KMS-11 (cell line): Measurements from ENCODE around the gene SPATA21.
A peak's percentile ranks its signal among the peaks of the same experiment; 100 is the strongest.

Experiments used
- H2AFZ ChIP-seq: fragments of 200-600 bp; sonication (generic); 2 replicates; pipeline ENCODE4 v1.6.1; 2016; ENCODE audit warnings: antibody characterized with exemption, mixed run types, low read depth
- H3K27ac ChIP-seq: fragments of 200-600 bp; sonication (generic); 2 replicates; pipeline ENCODE4 v1.6.1; 2016; ENCODE audit warnings: mild to moderate bottlenecking, mixed run types
- H3K27me3 ChIP-seq: fragments of 200-600 bp; sonication (generic); 2 replicates; pipeline ENCODE4 v1.6.1; 2017; ENCODE audit warnings: mild to moderate bottlenecking, low read depth, mixed run types, moderate library complexity; ENCODE audit not compliant: insufficient read depth
- H3K36me3 ChIP-seq: fragments of 200-600 bp; sonication (generic); 2 replicates; pipeline ENCODE4 v1.6.1; 2017; ENCODE audit warnings: mild to moderate bottlenecking, mixed run types; ENCODE audit not compliant: insufficient read depth
- H3K4me1 ChIP-seq: fragments of 200-600 bp; sonication (generic); 2 replicates; pipeline ENCODE4 v1.6.1; 2016; ENCODE audit warnings: mild to moderate bottlenecking, low read depth, mixed run types; ENCODE audit not compliant: poor library complexity, severe bottlenecking
- H3K4me2 ChIP-seq: fragments of 200-600 bp; sonication (generic); 2 replicates; pipeline ENCODE4 v1.7.0; 2016; ENCODE audit warnings: mild to moderate bottlenecking, mixed run types
- H3K4me3 ChIP-seq: fragments of 200-600 bp; sonication (generic); IDR thresholded peaks from 2 replicates; pipeline ENCODE4 v1.6.1; 2017; ENCODE audit warnings: low read depth, low read length, mixed read lengths; ENCODE audit not compliant: insufficient read depth
- H3K79me2 ChIP-seq: fragments of 200-600 bp; sonication (generic); 2 replicates; pipeline ENCODE4 v1.6.1; 2016; ENCODE audit warnings: low read depth, mixed run types; ENCODE audit not compliant: insufficient read depth
- H3K9ac ChIP-seq: fragments of 200-600 bp; sonication (generic); 2 replicates; pipeline ENCODE4 v1.6.1; 2016; ENCODE audit warnings: mild to moderate bottlenecking, mixed run types
- H4K20me1 ChIP-seq: fragments of 200-600 bp; sonication (generic); 2 replicates; pipeline ENCODE4 v1.6.1; 2016; ENCODE audit warnings: mild to moderate bottlenecking, mixed run types; ENCODE audit not compliant: insufficient read depth
- CTCF ChIP-seq: fragments of 200-600 bp; sonication (generic); conservative IDR thresholded peaks from 2 replicates; pipeline ENCODE4 v1.6.1; 2017; ENCODE audit warnings: low read depth, mild to moderate bottlenecking, antibody characterized with exemption, low read length, moderate library complexity, mixed read lengths

The SPATA21 gene

GRCh38 chr1:16387201-16388188 is 49.7 kb downstream of the SPATA21 start:
- Histone ChIP-seq H3K27ac (no peak overlapping the region), H3K4me2 (0 out of 2 replicates have a peak overlapping the region, but pooled peaks have one; percentile 0), H4K20me1 (peaks cover 24% of the 10 kb centered on the region)

DNA sequence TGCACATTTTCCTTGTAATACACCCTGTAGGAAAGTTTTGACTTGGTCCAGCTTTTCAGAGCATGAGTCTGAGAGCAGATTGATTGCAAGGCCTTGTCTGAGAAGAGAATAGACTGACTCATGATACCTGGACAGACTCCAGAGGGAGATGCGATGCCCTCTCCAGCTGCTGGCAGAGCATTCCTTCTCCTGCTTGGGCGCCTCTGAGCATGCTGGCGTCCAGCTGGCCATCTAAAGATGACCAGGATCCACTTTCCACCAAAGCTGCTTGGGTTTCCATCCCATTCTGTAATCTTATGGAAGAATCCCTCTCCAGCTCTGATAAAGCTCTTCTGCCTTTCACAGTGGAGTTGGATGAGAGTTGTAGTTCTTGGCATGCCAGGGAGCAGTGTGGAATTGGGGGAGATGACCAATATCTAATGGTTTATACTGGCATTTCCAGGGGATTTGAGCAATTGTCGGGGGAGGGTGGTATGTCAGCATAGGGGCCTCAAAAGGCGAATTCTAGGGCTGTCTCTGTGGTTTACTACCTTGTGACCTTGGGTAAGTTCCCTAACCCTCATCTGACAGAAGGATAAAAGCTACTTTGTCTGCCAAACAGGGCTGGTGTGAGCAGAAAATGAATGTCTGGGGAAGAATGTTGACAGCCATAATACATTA is 50.6 kb downstream of the SPATA21 start:
- no peak overlapping the region for H3K9ac ChIP-seq
- H3K27me3 ChIP-seq = no peaks in the 10 kb centered on the region
- H3K36me3 ChIP-seq = no peaks in the 10 kb centered on the region
- H3K4me2 ChIP-seq = peak overlapping the region; percentile 0; the same call in 1 of the 2 replicates
- no peak overlapping the region for H3K4me3 ChIP-seq
- peaks cover 22% of the 10 kb centered on the region for H4K20me1 ChIP-seq
- no peak overlapping the region for H2AFZ ChIP-seq
- H3K4me1 ChIP-seq = peaks cover 40% of the 10 kb centered on the region
- TF ChIP-seq CTCF = no peak
- peaks cover 95% of the 10 kb centered on the region for H3K79me2 ChIP-seq
- no peak overlapping the region for H3K27ac ChIP-seq

More at GRCh38 chr1:16387201-16388188, 49.7 kb downstream of the SPATA21 start:
- Histone ChIP-seq H2AFZ (no peak overlapping the region), H3K4me1 (peaks cover 42% of the 10 kb centered on the region), H3K9ac (no peak overlapping the region), H3K4me3 (no peak overlapping the region), H3K36me3 (no peaks in the 10 kb centered on the region), H3K79me2 (peaks cover 95% of the 10 kb centered on the region), H3K27me3 (no peaks in the 10 kb centered on the region)
- TF ChIP-seq CTCF = no peak

DNA sequence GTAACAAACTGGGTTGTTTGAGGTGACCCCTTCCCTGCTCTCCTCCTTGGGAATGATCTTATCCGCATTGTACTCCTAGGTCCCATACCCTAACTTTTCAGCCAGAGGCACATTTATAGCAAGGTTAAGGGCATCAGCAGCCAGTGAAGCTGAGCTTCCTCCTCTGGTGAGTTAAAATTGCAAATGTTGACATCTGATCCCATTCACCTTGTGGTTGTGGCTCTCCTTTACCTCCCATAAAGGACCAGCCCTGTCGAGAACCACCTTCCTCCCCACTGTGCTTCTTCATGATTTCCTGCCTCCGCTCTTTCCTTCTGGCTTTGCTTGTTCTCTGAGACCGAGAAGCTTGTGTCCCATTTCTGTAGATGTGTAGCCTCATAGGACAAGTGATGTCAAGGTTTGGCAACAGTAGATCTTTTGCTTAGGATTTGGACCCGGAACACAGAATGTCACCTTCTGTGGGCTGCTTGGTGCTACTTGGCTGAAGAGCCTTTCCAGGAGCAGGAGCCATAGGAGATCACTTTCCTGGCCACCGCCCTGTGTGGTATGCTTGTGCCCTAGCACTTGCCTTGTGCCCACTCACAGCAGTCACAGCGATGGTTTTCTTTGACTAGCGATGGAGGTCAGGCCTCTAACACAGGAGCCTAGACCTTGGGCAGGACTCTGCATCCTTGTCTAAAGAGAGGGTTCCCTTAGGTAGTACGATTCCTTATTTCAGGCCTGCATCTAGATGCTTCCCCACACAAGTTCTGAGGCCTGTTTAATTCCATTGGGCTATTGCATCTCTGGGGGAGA is 51.4 kb downstream of the SPATA21 start:
- peaks cover 33% of the 10 kb centered on the region for H3K4me1 ChIP-seq
- no peak overlapping the region for H3K9ac ChIP-seq
- H3K4me2 ChIP-seq = peak overlapping the region; percentile 0; the same call in 1 of the 2 replicates
- H3K4me3 ChIP-seq = no peak overlapping the region
- TF ChIP-seq CTCF = no peak
- H3K27me3 ChIP-seq = no peaks in the 10 kb centered on the region
- H4K20me1 ChIP-seq = peaks cover 16% of the 10 kb centered on the region; the same call in 1 of the 2 replicates
- no peak overlapping the region for H2AFZ ChIP-seq
- peaks cover 95% of the 10 kb centered on the region for H3K79me2 ChIP-seq
- H3K27ac ChIP-seq = no peak overlapping the region
- no peaks in the 10 kb centered on the region for H3K36me3 ChIP-seq

DNA sequence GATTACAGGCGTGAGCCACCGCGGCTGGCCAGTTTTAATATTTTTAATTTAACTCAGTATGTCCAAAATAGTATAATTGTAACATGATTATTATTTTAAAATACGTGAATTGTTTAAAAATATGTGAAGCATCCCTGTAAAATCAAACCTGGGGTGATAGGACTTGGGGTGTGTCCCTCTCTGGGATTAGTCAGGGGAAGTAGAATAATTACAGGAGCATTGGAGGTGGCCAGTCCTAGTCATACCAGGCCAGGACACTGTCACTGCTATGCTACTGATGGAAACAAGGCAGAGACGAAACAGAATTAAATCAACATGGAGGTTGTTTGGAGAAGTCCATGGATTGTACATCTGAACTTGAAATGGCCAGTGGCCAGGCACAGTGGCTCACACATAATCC is 53.3 kb downstream of the SPATA21 start:
- Histone ChIP-seq H3K4me1 (peaks cover 18% of the 10 kb centered on the region), H3K27ac (no peak overlapping the region), H3K4me2 (no peak overlapping the region), H3K4me3 (no peak overlapping the region), H4K20me1 (peaks cover 29% of the 10 kb centered on the region), H2AFZ (no peak overlapping the region), H3K79me2 (peaks cover 99% of the 10 kb centered on the region), H3K36me3 (no peaks in the 10 kb centered on the region), H3K9ac (no peak overlapping the region), H3K27me3 (no peaks in the 10 kb centered on the region)
- TF ChIP-seq CTCF = no peak
